Sigmoid colon (tissue), 4 donors: ENCODE measurements around the gene RASAL1.

ENCODE experiments used
- EP300 ChIP-seq, 4 donors: sonication (generic); formaldehyde crosslinking; IDR thresholded peaks; one replicate each; pipeline ENCODE4 v1.6.1; 2017; ENCODE audit warnings: antibody characterized with exemption in 4 of 4
- POLR2A ChIP-seq, 2 donors: fragments of 450-650 bp; IDR thresholded peaks; one replicate each; pipeline ENCODE4 v1.6.1; 2016; ENCODE audit warnings: antibody characterized with exemption in 2 of 2, mild to moderate bottlenecking in 2 of 2, moderate library complexity in 2 of 2
- POLR2AphosphoS5 ChIP-seq, 4 donors: sonication (generic); formaldehyde crosslinking; IDR thresholded peaks; one replicate each; pipeline ENCODE4 v1.6.1; 2017; ENCODE audit warnings: antibody characterized with exemption in 4 of 4
- TF ChIP-seq, protein P1 (sequence below), 4 experiments: fragments of 450-650 bp in 3 of 4; fragments of 200-600 bp in 1 of 4; IDR thresholded peaks; one replicate each; pipeline ENCODE4 v1.5.1; 2016 to 2019; ENCODE audit warnings: antibody characterized with exemption in 4 of 4, mild to moderate bottlenecking in 3 of 4, moderate library complexity in 2 of 4

DNA sequence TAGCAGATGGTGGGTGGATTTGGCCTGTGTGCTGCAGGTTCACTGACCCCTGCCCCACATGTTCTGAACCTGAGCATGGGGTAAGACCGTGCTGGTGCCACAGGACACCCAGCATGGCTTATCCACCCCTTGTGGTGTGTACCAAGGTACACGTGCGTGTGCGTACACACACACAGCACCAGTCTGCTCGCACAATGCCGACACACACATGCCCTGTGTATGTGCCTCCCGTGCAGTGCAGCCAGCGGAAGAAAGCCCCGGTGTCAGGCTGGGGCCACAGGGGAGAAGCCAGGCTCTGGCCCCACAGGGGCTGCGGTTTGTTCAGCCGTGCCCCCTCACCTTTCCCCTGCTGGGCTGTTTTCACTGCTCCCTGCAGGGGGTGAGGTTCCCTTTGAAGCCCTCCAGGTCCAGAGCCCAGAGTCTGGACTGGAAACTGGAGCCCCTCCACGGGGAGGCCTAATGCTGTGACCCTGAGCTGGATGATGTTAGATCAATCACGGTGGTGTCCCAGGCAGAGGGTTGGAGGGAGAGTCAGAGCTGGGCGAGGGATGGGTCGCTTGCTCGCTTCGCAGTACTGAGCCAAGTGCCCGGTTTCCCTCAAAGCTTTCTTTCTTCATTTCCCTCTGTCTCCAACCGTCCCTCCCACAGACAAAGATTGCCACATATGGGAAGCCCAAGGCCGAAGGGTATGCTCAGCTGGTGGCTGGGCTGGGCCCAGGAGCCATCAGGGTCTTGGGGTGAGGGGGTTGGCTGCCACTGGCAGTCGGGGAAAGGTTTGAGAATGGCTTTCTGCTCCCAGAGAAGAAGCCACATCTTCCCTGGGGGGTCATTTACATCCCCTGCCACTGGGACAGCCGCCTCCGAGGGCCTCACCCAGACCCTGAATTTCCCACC, 72.8 kb downstream of the RASAL1 start:
- TF ChIP-seq, protein P1, sequence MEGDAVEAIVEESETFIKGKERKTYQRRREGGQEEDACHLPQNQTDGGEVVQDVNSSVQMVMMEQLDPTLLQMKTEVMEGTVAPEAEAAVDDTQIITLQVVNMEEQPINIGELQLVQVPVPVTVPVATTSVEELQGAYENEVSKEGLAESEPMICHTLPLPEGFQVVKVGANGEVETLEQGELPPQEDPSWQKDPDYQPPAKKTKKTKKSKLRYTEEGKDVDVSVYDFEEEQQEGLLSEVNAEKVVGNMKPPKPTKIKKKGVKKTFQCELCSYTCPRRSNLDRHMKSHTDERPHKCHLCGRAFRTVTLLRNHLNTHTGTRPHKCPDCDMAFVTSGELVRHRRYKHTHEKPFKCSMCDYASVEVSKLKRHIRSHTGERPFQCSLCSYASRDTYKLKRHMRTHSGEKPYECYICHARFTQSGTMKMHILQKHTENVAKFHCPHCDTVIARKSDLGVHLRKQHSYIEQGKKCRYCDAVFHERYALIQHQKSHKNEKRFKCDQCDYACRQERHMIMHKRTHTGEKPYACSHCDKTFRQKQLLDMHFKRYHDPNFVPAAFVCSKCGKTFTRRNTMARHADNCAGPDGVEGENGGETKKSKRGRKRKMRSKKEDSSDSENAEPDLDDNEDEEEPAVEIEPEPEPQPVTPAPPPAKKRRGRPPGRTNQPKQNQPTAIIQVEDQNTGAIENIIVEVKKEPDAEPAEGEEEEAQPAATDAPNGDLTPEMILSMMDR (IDR thresholded peaks at IDR 0.05): no peak
- no peak for TF ChIP-seq POLR2A (IDR thresholded peaks at IDR 0.05)
- no peak for TF ChIP-seq POLR2AphosphoS5 (IDR thresholded peaks at IDR 0.05)
- TF ChIP-seq EP300 (IDR thresholded peaks at IDR 0.05): no peak
